C4-2B (cell line): ENCODE measurements around the gene CSTF2.

Experiments
- CTCF ChIP-seq: fragments of 450-650 bp; conservative IDR thresholded peaks from 2 replicates; pipeline ENCODE4 v1.5.1; 2017; ENCODE audit warnings: mild to moderate bottlenecking
- ZFX ChIP-seq: fragments of 450-650 bp; IDR thresholded peaks from 2 replicates; pipeline ENCODE4 v1.6.1; 2017

DNA sequence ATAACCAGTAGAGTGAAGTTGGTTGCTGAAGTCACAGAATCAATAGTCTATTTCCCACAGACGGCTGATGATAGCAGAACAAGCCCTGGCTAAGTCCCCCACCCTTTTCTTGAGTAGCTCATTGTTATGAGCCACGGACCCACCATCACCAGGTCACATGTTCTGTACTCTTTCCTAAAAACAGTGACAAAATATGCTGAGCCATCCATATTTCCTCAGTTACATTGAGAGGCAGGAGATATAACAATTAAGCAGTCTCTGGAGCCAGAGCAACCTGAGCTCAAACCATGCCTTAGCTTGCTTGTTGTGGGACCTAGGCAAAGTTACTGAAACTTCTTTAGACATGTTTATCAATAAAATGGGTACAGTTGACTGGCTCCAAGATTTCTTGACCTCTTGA lies 2.9 kb upstream of the CSTF2 start:
- TF ChIP-seq CTCF (no peak), ZFX (no peak)
